Measurements from ENCODE around the gene GAST.

GAST gene

GRCh38 chr17:41707803-41708669 lies 4.1 kb upstream of the GAST start:
- no peak for DNase-seq (ENCODE audit: low read depth in 2 of 2)

DNA sequence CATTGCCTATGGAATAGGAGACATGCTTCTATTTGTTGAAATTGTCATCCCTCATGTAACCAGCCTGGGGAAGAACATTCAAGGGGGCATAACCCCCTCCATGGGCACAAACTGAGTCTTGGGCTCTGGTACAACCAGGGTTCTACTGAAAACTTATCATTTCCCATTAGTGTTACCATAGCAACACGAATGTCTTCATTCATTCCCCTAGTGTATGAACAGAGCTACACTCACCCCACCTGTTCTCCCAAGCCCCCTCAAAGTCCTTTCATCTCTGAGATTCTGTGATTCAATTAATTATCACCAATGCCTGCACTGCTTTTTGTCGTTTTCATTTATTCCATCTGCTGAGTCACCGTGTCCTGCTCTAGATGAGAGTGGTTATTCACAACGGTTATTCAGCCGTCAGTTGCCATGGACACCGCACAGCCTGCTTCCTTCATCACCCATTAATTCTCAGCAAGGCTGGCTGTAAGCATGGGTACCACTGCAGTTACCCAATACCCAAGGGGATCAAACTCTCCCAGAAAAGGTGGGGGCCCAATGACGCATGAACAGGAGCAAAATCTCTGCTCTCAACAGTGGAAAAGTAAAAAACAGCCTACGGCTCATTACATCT lies 1.6 kb upstream of the GAST start:
- DNase-seq (ENCODE audit: low read depth in 2 of 2) = no peak

- no peak for DNase-seq (ENCODE audit: low read depth in 2 of 2)
Observed at GRCh38 chr17:41717408-41718286, 5.5 kb downstream of the GAST start.

GRCh38 chr17:41718287-41718645 lies 6.1 kb downstream of the GAST start:
- no peak for DNase-seq (ENCODE audit: low read depth in 2 of 2)

DNA sequence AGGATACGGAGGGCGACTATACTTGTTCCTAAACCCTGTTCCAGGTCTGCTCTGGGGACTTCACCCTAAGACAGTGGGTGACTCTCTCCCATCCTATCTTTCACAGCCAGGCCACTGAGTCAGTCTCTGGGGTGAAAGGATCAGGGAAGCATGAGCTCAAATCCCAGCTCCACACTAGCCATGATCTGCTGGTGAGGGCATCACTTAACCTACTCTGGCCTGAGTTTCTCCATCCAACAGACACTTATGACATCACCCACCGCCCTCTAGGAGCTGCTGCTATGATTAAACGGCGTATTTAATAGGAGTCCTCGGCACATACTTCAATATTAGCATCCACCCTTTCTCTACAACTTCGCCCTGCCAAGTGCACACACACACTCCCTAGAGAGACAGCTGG lies 10.1 kb downstream of the GAST start:
- DNase-seq (ENCODE audit: low read depth in 2 of 2) = no peak

- DNase-seq (ENCODE audit: low read depth in 2 of 2) = no peak
Observed at GRCh38 chr17:41723801-41724475, 11.8 kb downstream of the GAST start.

GRCh38 chr17:41724476-41725050 lies 12.4 kb downstream of the GAST start:
- no peak for DNase-seq (ENCODE audit: low read depth in 2 of 2)

DNA sequence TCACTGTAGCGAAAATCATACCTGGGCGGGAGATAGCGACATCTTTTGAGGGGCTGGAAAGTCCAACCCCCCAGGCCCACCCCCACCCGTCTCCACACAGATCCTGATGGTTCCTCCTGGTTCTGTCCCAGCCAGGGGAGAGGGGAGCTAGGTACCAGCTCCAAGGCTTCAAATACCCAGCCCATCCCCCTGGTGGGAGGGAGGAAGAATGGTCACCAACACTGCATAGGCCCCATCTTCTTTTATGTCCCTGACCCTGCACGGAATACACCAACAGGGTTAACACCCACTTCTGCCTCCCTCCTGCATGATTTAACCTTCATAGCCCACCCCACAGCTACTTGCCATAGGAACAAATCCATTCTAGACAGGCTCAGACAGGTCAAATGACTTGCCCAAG lies 13.0 kb downstream of the GAST start:
- no peak for DNase-seq (ENCODE audit: low read depth in 2 of 2)

DNA sequence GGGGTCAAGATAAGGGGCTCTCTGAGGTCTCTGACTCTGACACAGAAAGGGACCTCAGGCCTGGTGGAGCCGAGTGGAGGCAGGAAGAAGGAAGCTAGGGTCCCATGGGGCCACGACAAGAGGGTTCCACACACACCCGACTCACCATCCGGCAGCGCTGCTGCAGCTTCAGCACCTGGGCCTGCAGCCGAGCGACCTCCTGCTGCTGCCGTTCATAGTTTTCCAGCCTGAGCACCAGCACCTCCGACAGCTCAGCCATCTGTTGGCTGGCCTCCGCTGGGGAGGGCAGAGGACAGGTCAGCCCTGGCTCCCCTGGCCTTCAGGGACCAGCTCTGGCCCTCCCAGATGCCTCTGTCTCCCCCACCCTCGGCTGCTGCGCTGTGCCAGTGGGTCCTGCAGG lies 15.9 kb downstream of the GAST start:
- no peak for DNase-seq (ENCODE audit: low read depth in 2 of 2)

- no peak for DNase-seq (ENCODE audit: low read depth in 2 of 2)
Observed at GRCh38 chr17:41730479-41730878, 18.3 kb downstream of the GAST start.

DNA sequence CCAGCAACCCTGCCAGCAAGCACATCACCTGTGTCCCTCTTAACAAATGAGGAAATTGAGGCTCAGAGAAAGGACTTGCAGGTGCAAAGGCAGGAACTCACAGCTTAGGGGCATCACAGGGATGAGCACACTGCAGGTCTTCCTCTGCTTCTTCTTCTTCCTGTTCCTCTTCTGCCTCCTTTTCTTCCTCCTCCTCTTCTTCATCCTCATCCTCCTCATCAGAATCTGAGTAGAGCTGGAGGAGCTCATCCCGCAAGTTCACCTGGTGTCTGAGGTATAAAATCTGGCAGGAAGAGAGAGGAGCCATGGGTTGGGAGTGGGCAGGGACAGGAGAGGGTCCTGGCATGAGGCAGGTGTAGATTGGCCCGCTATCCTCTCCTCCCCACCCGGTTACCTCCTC lies 19.7 kb downstream of the GAST start:
- DNase-seq (ENCODE audit: low read depth in 2 of 2) = no peak

GRCh38 chr17:41733348-41734138 lies 21.4 kb downstream of the GAST start:
- no peak for DNase-seq (ENCODE audit: low read depth in 2 of 2)

DNA sequence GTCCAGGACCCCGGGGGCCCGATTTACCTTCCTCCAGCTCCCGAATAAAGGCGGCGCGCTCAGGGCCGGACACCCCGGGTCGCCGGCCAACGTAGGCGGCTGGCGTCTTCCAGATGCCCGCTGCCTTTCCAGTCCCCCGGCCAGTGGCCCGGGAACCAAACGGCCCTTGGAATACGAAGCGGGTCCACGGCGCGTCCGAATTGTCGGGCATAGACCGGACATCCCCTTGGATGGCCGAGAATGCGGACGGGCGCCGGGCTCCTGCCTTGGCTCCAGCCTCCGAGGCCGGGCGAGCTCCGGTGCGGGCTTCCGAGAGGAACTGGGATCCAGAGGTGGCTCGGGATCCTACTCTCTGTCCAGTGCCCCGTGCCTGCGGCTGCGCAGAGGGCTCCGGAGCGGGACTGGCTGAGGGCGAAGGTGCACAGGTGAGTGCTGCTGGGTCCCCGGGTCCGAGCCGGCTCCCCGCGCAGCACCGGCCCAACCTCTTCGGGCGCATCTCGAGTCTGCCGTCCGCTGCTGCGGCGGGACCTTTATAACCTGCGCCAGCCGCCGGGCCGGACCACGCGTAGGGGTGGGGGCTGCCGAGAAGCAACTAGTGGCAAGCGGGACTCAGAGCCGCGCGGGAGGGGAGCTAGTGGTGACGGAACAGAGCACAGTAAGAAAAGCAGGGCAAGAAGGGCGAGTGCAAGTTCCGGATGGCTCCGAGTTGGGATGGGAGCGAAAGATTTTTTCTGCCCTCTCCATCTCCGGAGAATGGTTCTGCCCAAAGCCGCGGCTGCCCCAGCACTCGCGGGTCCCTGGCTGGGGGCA lies 22.2 kb downstream of the GAST start, which contains the start of gene HAP1:
Gene HAP1 (minus strand): TSS at position 505 of the 810 bp plus-strand sequence. CDS start 9 bp downstream, at position 496.
- DNase-seq (ENCODE audit: low read depth in 2 of 2) = peak in 1 of 2 donors; percentile 14

DNA sequence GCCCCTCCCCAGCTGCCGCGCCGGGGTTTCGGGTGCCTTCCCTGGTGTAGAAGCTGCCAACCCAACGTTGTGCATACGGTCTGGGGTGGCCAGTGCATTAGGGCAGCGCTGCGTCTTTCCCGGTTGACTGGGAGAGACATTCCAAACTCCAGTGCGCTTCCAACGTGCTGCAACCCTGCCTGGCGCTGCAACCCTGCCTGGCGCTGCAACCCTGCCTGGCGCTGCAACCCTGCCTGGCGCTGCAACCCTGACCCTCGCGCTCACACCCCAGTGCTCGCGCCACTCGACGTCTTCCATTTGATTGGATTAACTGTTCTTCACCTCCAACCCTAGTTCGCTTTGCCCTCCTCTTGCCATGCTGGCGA lies 22.8 kb downstream of the GAST start:
- DNase-seq (ENCODE audit: low read depth in 2 of 2) = no peak

GRCh38 chr17:41735744-41736143 lies 23.6 kb downstream of the GAST start:
- DNase-seq (ENCODE audit: low read depth in 2 of 2) = no peak

GRCh38 chr17:41736983-41737679 lies 25.0 kb downstream of the GAST start:
- no peak for DNase-seq (ENCODE audit: low read depth in 2 of 2)

GRCh38 chr17:41737680-41738023 lies 25.5 kb downstream of the GAST start:
- DNase-seq (ENCODE audit: low read depth in 2 of 2) = no peak

GRCh38 chr17:41738077-41738800 lies 26.1 kb downstream of the GAST start:
- peak; percentile 70 to 80 for DNase-seq (ENCODE audit: low read depth in 2 of 2)

- DNase-seq (ENCODE audit: low read depth in 2 of 2) = no peak
Observed at GRCh38 chr17:41738801-41739112, 26.6 kb downstream of the GAST start.

All from stimulated activated CD4-positive, alpha-beta T cell treated with anti-CD3 and anti-CD28 coated beads, Interleukin-4, amount 100 ng/mL, for 48 hours (primary cell).